Purkinje cell (primary cell): Measurements from ENCODE around the gene CD40LG. TPM values are rescaled to one million over a fixed set of nuclear protein-coding genes. Genes with fewer than 3 reads are reported as not detected.

Source experiments
- polyA plus RNA-seq: library from polyadenylated mRNA; unstranded; fragments of >200 nt; fragmentation: Nextera tagmentation; gene quantifications from 2 replicates; pipeline ENCODE4 v1.2.1, GENCODE V29; 2014

Gene CD40LG
- polyA plus RNA-seq: not detected in 2 replicates

DNA sequence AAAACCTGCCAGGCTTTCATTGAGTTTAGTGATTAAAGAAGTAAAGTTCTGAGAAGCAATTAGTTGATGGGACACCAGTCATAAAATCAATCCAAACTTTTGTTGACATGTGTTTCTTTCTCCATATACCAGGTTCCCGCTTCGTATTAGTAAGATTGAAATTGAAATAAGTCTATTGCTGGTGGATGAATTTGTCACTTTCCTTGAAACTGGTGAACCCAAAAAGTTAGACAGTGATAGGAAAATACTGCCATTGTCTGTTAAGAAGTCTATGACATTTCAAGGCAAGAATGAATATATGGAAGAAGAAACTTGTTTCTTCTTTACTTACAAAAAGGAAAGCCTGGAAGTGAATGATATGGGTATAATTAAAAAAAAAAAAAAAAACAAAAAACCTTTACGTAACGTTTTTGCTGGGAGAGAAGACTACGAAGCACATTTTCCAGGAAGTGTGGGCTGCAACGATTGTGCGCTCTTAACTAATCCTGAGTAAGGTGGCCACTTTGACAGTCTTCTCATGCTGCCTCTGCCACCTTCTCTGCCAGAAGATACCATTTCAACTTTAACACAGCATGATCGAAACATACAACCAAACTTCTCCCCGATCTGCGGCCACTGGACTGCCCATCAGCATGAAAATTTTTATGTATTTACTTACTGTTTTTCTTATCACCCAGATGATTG lies at the start of gene CD40LG:
Gene CD40LG, plus strand, starts transcription at position 482 of the 684 bp plus-strand sequence. Its CDS starts 91 bp downstream, at position 573.

Other genes with a start within 250 kb of the CD40LG start
- gene BRS3, start 160.2 kb upstream of the CD40LG start, polyA plus RNA-seq: not detected in 2 replicates
- 56.2 and 59.9 TPM in 2 replicates for gene HTATSF1, start 150.6 kb upstream of the CD40LG start, polyA plus RNA-seq
- 2.1 TPM in 1 of 2 replicates, not detected in the other for gene VGLL1, start 115.9 kb upstream of the CD40LG start, polyA plus RNA-seq
- 2.0 and 2.5 TPM in 2 replicates for gene ARHGEF6, start 132.8 kb downstream of the CD40LG start, polyA plus RNA-seq
- gene RBMX, start 232.6 kb downstream of the CD40LG start, polyA plus RNA-seq: 48.5 and 59.1 TPM in 2 replicates